GM21515 (cell line): ENCODE results near the gene BPNT1.
"Not testable (repeated sequence)": the region's sequence is repeated elsewhere in the genome, so short reads cannot be mapped to it uniquely, and the experiment has no call there.

Experiments used
- ATAC-seq: cut with Tn5 transposase; IDR thresholded peaks from one replicate; pipeline ENCODE4 v1.9.1; 2021; ENCODE audit not compliant: unreplicated experiment

The BPNT1 gene

DNA sequence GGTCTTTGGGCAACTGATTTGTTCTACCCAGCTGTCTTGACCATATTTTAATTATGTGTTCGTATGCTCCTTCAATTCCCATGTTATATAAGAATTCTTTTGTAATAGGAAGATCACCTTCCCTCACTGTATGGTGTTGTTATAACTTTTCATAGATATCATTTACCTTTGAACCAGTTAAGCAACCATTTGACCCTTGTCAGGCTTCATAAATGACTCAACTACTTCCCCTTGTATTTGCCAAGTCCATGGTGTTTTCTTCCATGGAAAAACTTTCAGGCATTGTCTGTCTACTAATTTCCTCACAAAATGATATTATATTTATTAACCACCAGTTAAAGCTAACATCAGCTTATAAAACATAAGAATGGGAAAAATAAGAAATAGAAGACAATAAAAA, 5.1 kb downstream of the BPNT1 start:
- ATAC-seq: no peak

DNA sequence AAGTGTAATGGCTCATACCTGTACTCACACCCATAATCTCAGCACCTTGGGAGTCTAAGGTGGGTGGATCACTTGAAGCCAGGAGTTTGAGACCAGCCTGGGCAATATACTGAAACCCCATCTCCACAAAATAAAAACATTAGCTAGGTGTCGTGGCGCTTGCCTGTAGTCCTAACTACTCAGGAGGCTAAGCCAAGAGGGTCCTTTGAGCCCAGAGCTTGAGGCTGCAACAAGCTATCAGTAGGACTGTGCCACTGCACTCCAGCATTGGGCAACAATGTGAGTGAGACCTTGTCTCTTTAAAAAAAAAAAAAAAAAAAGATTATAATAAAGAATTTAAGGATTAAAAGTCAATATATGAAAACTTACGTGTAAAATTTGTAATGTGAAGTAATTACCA, 11.7 kb downstream of the BPNT1 start:
- ATAC-seq: no peak

DNA sequence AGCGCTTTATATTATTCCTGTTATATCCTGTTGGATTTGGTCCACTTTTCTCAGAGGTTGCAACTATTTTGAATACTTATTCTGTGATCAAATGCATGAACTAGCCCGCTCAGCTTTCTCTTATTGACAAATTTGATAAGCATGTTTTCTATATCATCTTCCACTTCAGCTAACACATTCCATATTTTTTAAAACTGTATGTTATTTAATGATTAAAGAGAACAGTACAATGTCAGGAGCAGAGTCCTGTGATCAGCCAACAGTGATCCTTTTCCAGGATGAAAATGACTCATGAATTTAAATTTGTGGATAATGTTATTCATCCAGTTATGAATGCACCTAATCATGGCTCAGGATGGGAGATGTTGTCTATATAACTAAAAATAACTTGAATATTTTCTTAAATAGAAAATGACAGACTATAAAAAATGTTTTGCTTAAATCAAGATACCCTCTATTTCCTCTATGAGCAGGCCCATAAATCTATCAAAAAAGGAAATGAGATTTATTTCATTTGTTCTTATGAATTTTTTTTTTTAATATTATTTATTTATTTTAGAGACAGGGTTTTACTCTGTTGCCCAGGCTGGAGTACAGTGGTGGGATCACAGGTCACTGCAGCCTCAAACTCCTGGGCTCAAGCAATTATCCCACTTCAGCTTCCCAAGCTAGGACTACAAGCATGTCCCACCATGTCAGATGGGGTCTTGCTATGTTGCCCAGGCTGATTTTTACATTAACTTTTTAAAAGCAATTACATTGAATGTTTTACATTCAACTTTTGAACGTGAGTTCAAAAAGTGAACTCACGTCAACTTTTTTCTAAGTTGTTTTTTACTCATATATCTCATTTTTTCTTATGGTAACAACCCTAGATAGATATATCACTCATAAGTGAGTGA, 12.5 kb downstream of the BPNT1 start:
- ATAC-seq: no peak

DNA sequence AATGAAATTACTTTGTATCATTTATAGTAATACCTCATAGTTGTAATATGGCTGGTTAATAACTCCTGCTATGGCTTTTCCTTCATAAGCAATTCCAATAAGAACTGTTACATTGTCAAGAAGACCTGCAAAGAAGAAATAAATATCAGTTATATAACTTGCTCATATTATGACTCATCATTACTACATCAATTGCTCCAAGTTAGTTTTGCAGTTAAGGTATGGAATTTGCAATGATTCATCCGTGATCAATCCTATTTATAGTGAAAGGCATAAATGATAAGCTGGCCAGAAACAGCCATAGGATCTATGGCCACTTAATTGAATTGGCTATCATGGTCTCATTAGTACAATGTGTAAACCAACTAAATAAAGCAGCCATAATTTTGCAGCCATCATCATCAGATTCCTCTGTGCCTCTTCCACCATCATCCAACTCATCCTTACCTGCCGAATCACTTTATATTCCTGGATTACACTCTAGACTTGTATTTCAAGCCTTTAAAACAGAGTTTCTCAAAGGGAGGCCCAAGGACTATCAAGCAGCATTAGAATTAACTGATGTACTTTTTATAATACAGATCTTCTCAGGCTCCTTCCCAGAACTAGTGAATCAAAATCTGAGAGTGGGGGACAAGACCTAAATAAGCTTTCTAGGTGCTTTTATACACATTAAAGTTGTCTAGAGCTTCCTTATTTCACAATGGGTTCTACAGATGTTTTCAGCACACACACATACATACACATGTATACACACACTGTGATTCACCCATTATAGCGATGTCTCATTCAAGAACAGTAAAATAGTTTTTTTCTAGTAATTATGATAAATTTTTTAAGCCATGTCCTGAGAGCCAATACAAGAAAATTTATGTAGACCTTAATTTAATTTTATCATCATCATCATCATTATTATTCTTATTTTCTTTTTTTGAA, 22.1 kb downstream of the BPNT1 start:
- no peak for ATAC-seq

DNA sequence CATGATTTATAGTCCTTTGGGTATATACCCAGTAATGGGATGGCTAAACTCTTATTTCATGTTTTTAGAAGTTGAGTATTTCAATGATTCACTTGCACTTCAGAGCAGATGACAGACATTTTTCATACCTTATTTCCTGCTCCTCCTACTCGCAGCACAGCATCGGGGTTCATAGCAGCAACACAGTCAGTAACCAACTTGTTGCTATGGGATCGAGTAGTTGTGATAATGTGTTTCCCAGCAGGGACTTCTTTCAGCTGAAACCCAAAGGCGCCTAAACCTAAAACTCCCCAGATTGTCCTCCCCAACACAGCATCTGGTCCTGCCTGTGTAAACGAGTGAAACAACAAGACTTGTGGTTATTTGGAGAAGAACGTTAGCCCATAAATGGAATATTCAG, 27.0 kb downstream of the BPNT1 start:
- ATAC-seq: no peak

DNA sequence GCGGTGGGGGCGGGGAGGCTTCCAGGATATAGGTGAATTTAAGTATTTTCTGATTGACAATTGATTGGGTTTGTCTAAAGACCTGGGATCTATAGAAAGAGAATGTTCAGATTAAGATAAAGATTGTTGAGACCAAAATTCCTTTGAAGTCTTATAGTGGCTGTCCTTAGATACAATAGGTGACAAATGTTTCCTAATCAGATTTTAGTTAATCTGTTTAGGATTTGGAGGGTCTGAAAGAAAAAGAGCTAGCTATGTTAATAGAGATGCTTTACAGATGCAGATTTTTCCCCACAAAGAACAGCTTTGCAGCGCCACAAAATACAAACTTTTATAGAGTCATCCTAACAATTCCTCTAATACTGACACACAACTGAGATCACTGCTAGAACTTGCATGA, 28.7 kb downstream of the BPNT1 start:
- no peak for ATAC-seq

DNA sequence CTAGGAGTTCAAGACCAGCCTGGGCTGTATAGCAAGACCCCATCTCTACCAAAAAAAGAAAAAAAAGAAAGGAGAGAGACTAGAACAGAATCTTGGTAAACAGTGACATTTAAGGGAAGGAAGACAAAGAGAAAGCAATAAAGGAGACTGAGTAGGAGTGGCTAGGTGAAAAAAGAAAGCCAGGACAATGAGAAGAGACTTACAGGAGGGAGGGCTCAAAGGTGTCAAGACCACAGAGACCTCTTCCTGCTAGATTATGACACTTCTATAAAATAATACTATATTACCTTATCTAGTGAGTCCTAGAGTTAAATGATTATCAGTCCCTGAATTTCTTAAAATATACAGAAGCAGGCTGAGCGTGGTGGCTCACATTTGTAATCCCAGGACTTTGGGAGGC, 33.2 kb downstream of the BPNT1 start:
- no peak for ATAC-seq

DNA sequence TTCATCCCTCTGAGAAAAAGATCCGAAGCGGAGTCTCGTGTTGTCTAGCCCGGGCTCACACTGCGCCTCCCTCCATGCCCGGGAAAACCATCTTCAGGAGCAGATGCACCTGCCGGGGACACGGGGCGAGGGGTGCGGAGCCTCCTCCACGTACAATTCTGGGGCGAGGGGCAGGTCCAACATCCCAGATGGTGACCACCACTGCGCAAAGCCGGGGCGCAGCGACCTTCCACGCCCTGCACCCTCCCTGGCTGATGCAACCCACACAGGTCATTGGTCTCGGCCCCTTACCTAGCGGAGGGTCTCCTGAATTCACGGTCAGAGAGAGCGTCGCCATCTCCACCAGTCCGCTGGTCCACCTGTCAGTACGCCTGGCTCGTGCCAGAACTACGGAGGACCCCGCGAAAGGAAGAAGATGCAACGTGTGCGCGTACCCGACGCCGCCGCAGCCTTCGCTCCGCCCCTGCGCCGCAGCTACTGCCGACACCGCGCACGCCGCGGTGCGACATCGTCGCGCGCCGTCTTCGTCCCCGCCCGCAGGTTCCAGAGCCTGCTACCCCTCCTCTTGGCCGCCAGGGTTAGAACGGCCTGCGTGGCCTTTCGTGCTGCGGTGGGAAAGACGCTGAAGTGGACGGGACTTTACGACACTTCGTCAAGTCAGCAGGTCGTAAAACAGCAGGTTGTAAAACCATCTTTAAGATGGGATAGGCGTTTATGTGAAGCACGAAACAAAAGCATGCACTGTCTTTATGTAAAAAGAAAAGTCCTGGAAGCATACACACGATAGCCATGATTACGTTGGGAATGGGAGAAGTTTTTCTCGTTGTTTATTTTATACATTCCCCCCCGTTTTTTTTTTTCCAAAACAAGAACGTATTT, 43.3 kb downstream of the BPNT1 start, which contains the start of gene EPRS1:
TSS of gene EPRS1 (minus strand) at position 454 of the 879 bp plus-strand sequence. CDS start at position 337, 117 bp downstream.
- ATAC-seq: peak; percentile 99

DNA sequence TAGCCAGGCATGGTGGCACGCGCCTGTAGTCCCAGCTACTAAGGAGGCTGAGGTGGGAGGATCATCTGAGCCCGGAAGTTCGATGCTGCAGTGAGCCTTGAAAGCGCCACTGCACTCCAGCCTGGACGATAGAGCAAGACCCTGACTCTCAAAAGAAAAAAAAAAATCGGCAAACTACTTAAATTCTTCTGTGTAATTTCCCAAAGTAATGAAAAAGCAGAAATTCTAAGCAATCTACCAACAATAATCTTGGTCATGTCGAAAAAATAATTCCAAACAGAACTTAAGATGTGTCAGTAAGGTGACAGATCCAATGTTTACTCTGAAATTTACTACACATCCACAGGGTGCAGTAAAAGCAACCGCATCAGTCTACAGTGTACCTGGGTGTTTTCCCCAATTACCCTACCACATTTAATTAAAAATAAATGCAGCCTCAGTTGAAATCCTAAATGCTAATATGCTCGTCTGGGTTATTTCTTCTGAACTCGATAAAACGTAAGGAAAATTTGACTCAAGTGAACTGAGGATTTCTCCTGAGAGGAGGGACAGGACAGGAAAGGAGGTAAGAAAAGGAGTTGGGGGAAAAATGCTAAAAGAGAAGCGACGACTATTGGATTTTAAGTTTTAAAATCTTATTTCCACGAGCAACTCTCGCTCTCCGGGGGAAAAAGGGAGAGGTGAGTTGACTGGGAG, 44.1 kb downstream of the BPNT1 start:
- ATAC-seq: peak; percentile 26

DNA sequence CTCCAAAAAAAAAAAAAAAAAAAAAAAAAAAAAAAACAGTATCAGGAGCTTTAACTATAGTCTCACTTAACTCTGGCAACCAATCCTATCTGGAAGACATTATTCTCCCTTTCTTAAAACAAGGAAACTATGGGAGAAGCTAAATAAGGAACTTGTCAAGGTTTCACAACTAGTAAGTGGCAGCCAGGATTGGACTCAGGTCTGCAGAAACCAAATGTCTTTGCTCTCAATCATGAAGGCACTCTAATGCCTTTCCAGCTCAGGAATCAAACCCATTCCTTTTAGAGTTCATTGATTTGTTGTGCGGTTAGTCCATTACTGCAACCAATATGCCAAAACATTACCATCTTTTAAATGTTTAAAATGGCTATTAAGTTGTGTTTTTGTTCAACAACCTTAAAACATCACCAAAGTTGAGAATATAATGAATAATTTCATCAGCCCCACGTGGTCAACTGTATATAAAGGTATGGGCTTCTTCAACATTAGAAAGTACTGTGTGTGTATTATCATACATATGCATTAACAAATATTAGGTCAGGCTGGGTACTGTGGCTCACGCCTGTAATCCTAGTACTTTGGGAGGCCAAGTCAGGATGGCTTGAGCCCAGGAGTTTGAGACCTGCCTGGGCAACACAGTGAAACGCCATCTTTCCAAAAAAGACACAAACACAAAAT, 44.8 kb downstream of the BPNT1 start:
- ATAC-seq: no peak

DNA sequence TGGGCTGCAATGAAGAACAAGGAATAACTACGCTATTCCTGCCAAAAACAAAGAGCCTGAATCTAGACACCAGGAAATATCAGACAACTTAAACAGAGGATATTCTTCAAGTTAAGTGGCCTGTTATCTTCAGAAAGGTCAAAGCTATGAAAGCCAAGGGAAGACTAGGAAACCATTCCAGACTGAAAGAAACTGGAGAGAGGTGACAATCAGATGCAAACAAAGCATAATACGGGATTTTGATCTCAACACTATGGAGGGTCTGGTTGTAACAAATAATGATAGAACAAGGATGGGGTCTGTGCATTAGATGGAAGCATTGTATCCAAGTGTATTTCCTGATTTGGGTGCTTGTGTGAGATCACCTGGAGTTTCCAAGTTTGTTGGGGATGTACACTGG, 45.9 kb downstream of the BPNT1 start:
- ATAC-seq: no peak

DNA sequence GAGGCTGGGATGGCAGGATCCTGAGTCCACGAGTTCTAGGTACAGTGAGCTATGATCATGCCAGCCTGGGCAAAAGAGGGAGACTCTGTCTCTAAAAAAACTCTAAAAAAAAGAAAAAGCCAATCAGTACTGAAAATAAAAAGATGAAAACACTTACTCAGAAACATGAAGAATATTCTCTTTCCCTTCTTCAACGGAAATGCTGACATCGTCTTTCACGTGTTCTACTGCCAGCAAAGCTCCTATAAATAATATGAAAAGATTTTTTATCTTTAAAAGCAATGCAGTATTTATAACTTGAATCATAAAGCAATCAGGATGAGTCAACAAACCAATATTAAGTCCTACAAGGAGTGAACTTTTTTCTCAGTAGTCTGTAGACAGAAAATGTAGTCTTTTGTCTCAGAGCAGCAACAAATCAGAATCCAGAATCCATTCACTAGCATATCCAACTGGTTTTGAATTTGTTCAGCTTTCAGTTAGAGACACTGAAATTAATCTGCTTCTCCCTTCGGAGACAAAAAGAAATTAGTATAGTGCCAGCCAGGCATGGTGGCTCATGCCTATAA, 49.5 kb downstream of the BPNT1 start:
- ATAC-seq: no peak

DNA sequence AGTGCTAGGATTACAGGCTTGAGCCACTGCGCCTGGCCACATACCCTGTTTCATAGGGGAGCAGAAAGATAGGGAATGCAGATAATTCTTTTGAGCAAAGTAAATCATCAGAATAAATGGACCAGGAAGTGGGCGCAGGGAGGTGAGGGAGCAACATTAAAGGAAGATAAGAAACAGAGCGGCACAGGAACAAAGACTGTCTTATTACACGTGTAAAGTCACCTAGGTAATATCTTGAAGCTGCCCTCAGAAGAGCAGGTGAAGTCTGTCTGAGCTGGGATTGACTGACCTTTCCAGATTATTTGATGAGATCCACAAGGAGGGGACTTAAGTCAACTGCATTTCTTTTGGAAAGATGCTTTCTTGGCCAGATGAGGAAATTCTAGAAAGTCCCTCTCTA, 50.9 kb downstream of the BPNT1 start:
- no peak for ATAC-seq

DNA sequence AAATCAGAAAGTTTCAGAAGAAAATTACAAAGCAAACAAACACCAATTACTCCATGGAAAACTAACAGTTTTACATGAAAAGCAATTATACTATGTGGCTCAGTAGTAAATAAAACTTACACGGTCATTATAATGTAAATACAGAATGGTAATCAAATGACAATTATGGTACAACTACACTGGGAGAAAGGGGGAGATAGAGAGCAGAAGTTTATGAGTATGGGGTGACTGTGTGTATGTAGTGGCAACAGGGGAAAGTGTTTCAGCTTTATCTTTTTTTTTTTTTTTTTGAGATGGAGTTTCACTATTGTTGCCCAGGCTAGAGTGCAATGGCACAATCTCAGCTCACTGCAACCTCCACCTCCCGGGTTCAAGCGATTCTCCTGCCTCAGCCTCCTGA, 51.8 kb downstream of the BPNT1 start:
- not testable (repeated sequence) for ATAC-seq

DNA sequence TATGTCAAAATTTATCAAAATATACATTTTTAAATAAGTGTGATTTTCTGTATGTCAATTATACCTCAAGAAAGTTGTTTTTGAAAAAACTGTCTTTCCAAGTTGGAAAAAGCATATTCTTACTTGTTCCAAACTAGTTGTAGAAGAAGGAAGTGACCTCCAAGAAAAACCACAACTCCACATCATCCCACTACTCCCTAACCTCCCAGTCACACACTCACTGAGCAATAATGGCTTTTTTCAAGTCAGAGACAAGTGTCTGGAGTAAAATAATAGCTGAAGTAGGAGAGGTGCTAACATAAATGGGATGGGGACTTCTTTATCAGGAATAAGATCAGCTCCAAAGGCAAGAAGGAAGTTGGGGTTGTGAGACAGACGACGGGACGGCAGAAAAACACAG, 56.7 kb downstream of the BPNT1 start:
- ATAC-seq: no peak

DNA sequence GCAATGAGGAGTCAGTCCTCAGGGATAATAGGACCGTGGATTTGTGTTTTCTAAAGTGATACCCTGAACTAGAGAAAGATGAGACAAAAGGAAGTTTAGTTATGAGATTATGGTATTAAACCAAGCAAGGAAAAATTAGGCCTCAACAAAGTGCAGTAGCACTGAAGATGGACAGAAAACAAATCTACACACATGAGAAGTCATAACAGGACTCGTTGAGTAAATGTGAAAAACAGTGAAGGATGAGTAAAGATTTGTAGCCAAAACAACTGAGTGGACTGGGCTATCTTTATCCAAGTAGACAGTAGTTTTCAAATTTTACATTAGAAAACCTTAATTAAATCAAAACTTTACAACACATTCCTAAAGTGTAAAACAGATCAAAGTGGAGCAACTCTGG, 58.3 kb downstream of the BPNT1 start:
- no peak for ATAC-seq

DNA sequence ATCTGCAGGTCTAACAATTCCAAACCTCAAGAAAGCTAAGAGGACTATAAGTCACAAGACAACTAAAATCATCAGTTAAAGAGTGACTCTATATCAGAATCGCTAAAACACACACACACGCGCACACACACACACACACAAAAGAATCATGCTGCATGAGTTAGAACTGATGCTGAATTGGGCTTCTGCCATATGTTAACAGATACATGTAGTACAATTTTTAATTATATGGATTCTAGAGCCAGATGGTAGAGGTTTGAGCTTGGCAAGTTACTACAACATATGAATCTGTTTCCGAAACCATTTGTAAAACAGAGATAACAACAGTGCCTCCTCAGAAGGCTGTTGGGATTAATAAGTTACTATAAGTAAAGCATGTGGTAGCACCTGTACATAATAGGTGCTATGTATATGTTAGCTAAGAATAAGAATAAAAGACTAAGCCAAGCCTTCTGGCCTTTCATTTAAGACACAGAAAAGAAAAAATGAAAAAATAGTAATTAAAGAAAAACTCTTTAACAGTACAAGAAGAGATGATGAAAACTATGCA, 61.2 kb downstream of the BPNT1 start:
- no peak for ATAC-seq

DNA sequence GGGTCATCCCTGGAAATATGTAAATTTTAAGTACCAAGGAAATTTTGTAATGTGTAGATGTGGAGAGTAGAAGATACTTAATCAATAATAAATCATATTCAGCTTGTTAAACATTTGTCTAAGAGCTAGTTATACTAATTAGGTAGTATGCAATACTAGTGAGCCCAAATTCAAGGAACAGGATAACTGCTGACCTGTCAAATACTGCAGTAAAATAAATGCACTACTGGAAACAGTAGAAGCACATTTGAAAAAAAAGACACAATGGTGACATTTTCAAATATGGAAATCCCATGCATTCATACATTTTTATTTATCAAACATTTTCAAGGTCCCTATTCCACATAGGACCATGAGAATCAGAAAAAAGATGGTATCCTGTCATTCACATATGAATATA, 70.5 kb downstream of the BPNT1 start:
- no peak for ATAC-seq

DNA sequence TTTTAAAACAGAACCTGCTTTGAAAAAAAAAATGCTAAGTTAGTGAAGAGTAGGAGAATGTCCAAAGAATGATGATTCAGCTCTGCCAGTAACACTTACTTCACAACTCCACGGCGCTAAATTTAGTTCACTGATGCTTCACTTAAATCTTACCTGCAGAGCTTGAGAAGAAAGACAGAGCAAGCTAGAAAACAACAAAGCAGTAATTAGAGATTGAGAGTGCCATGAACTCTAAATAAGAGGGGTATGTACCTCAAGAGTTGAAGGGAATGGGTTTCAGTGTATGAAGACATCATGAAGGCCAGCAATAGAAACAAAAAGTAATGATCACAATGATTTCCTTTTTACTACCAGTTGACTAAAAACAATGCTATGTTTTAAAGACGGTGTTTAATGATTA, 76.1 kb downstream of the BPNT1 start:
- ATAC-seq: peak; percentile 60
